ENCODE results near the gene PSTPIP1.

PSTPIP1 gene

GRCh38 chr15:77025941-77026411, 31.1 kb downstream of the PSTPIP1 start:
- no peaks in the 10 kb centered on the region for H3K36me3 ChIP-seq (ENCODE audit: insufficient read depth, insufficient read length, low read length)
- TF ChIP-seq YY1 (IDR thresholded peaks at IDR 0.05; ENCODE audit: insufficient read depth, insufficient read length): no peak
- TF ChIP-seq ZNF274 (IDR thresholded peaks at IDR 0.05; ENCODE audit: low read depth, low read length): no peak
- no peak for TF ChIP-seq SUZ12 (IDR thresholded peaks at IDR 0.05; ENCODE audit: extremely low read depth, insufficient read depth, insufficient read length)
- H3K4me3 ChIP-seq (ENCODE audit: insufficient read length, low read depth): no peak overlapping the region
- H3K27me3 ChIP-seq (ENCODE audit: insufficient read depth, insufficient read length): no peaks in the 10 kb centered on the region
- no peak for DNase-seq (ENCODE audit: low read depth, low spot score)
- H3K9me3 ChIP-seq (ENCODE audit: insufficient read depth, low read length): no peaks in the 10 kb centered on the region
- no peak overlapping the region for H3K9ac ChIP-seq (ENCODE audit: insufficient read length, low read depth)
- H3K4me1 ChIP-seq (ENCODE audit: insufficient read depth, insufficient read length): peaks cover 18% of the 10 kb centered on the region

DNA sequence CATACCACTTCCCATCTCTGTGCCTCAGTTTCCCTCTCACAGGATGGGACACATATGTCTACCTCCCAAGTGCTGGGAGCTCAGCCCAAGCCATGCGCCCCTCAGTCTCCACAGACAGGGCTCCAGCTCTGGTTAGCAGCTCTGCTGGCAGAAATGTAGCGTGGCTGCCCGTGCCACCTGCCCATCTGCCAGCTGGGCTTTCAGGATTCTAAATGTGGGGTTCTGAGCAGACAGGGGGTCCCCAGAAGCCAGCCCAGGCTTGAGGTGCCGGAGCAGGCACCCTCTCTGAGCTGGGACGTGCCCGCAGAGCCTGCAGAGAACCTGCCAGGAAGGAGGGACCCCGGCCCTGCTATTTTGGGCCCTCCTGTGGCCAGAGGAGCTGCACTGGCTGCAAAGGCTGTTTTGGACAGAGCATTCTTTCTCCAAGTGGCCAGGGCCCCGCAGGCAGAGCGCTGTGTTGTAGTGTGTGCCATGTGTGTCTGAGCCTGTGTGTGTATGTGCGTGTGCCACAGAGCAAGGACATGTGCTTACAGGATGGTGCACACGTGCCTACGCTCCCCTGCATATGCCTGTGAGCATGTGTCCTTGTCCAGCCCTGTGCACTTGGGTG, 31.7 kb downstream of the PSTPIP1 start:
- TF ChIP-seq YY1 (IDR thresholded peaks at IDR 0.05; ENCODE audit: insufficient read depth, insufficient read length): no peak
- TF ChIP-seq ZNF274 (IDR thresholded peaks at IDR 0.05; ENCODE audit: low read depth, low read length): no peak
- TF ChIP-seq SUZ12 (IDR thresholded peaks at IDR 0.05; ENCODE audit: extremely low read depth, insufficient read depth, insufficient read length): no peak
- DNase-seq (ENCODE audit: low read depth, low spot score): no peak
- Histone ChIP-seq H3K4me3 (ENCODE audit: insufficient read length, low read depth) (no peak overlapping the region), H3K9ac (ENCODE audit: insufficient read length, low read depth) (no peak overlapping the region), H3K27me3 (ENCODE audit: insufficient read depth, insufficient read length) (no peaks in the 10 kb centered on the region), H3K4me1 (ENCODE audit: insufficient read depth, insufficient read length) (peaks cover 25% of the 10 kb centered on the region), H3K36me3 (ENCODE audit: insufficient read depth, insufficient read length, low read length) (no peaks in the 10 kb centered on the region), H3K9me3 (ENCODE audit: insufficient read depth, low read length) (no peaks in the 10 kb centered on the region)

DNA sequence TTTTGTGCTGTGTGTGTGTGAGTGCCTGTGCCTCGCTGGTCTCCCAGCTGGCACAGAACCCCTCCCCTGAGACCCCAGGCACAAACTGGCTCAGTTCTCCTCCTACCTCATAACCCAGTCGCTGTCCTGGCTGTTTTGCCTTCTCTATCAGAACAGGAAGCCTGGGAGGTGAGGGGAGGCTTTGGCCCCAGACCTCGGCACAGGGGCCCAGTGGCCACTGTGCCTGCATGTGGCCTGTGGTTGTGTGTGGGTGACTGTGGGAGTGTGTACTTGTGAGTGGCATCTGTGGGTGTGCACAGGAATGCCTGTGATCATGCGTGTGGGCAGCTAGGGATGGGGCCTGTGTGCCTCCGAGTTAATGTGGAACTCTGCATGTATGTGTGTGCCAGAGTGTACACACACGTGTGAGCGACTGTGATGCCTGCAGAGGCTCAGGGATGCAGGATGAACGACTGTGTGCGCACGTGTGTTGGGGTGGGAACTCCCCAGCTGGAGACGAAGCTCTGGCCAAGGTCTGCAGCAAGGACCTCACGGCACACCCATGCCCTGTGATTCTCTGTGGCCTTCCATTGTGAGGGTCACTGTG, 32.3 kb downstream of the PSTPIP1 start:
- Histone ChIP-seq H3K9me3 (ENCODE audit: insufficient read depth, low read length) (no peaks in the 10 kb centered on the region), H3K4me3 (ENCODE audit: insufficient read length, low read depth) (no peak overlapping the region), H3K27me3 (ENCODE audit: insufficient read depth, insufficient read length) (no peaks in the 10 kb centered on the region), H3K36me3 (ENCODE audit: insufficient read depth, insufficient read length, low read length) (no peaks in the 10 kb centered on the region), H3K9ac (ENCODE audit: insufficient read length, low read depth) (no peak overlapping the region), H3K4me1 (ENCODE audit: insufficient read depth, insufficient read length) (peaks cover 27% of the 10 kb centered on the region)
- TF ChIP-seq YY1 (IDR thresholded peaks at IDR 0.05; ENCODE audit: insufficient read depth, insufficient read length) (no peak), SUZ12 (IDR thresholded peaks at IDR 0.05; ENCODE audit: extremely low read depth, insufficient read depth, insufficient read length) (no peak), ZNF274 (IDR thresholded peaks at IDR 0.05; ENCODE audit: low read depth, low read length) (no peak)
- DNase-seq (ENCODE audit: low read depth, low spot score): no peak

- Histone ChIP-seq H3K9ac (ENCODE audit: insufficient read length, low read depth) (no peak overlapping the region), H3K4me1 (ENCODE audit: insufficient read depth, insufficient read length) (peaks cover 30% of the 10 kb centered on the region), H3K4me3 (ENCODE audit: insufficient read length, low read depth) (no peak overlapping the region), H3K27me3 (ENCODE audit: insufficient read depth, insufficient read length) (no peaks in the 10 kb centered on the region), H3K36me3 (ENCODE audit: insufficient read depth, insufficient read length, low read length) (no peaks in the 10 kb centered on the region), H3K9me3 (ENCODE audit: insufficient read depth, low read length) (no peaks in the 10 kb centered on the region)
- TF ChIP-seq YY1 (IDR thresholded peaks at IDR 0.05; ENCODE audit: insufficient read depth, insufficient read length): no peak
- TF ChIP-seq SUZ12 (IDR thresholded peaks at IDR 0.05; ENCODE audit: extremely low read depth, insufficient read depth, insufficient read length): no peak
- TF ChIP-seq ZNF274 (IDR thresholded peaks at IDR 0.05; ENCODE audit: low read depth, low read length): no peak
- DNase-seq (ENCODE audit: low read depth, low spot score): no peak
These were observed 32.9 kb downstream of the PSTPIP1 start for GRCh38 chr15:77027697-77028450.

DNA sequence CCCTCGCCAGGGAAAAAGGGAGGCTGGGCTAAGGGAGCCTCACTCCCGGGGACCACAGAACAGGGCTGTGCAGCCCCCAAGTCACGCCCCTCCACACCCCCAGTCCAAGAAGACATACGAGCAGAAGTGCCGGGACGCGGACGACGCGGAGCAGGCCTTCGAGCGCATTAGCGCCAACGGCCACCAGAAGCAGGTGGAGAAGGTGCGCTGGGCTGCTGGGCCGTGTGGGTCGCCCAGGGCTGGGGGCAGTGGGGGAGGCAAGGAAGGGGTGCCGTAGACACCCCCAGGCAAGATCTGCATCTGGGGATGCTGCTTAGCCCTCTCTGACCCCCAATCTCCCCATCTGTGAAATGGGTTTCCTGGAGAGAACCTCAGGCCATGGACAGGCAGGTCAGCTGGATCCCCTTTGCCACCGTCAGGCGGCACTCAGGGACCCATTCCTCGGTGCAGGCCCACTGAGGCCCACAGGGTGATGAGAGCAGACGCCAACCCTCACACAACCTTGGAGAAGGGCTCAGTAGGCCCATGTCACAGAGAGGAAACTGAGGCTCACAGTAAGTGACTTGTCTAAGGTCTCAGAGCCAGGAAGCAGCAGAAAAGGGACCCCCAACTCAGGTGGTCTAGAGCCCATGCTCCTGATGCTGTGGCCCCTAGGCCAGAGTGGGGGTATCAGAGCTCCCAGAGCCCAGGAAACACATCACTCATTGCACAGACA, 33.7 kb downstream of the PSTPIP1 start:
- Histone ChIP-seq H3K4me3 (ENCODE audit: insufficient read length, low read depth) (no peak overlapping the region), H3K9me3 (ENCODE audit: insufficient read depth, low read length) (no peaks in the 10 kb centered on the region), H3K9ac (ENCODE audit: insufficient read length, low read depth) (no peak overlapping the region), H3K4me1 (ENCODE audit: insufficient read depth, insufficient read length) (peaks cover 34% of the 10 kb centered on the region), H3K27me3 (ENCODE audit: insufficient read depth, insufficient read length) (no peaks in the 10 kb centered on the region), H3K36me3 (ENCODE audit: insufficient read depth, insufficient read length, low read length) (no peaks in the 10 kb centered on the region)
- no peak for DNase-seq (ENCODE audit: low read depth, low spot score)
- TF ChIP-seq YY1 (IDR thresholded peaks at IDR 0.05; ENCODE audit: insufficient read depth, insufficient read length) (no peak), ZNF274 (IDR thresholded peaks at IDR 0.05; ENCODE audit: low read depth, low read length) (no peak), SUZ12 (IDR thresholded peaks at IDR 0.05; ENCODE audit: extremely low read depth, insufficient read depth, insufficient read length) (no peak)

DNA sequence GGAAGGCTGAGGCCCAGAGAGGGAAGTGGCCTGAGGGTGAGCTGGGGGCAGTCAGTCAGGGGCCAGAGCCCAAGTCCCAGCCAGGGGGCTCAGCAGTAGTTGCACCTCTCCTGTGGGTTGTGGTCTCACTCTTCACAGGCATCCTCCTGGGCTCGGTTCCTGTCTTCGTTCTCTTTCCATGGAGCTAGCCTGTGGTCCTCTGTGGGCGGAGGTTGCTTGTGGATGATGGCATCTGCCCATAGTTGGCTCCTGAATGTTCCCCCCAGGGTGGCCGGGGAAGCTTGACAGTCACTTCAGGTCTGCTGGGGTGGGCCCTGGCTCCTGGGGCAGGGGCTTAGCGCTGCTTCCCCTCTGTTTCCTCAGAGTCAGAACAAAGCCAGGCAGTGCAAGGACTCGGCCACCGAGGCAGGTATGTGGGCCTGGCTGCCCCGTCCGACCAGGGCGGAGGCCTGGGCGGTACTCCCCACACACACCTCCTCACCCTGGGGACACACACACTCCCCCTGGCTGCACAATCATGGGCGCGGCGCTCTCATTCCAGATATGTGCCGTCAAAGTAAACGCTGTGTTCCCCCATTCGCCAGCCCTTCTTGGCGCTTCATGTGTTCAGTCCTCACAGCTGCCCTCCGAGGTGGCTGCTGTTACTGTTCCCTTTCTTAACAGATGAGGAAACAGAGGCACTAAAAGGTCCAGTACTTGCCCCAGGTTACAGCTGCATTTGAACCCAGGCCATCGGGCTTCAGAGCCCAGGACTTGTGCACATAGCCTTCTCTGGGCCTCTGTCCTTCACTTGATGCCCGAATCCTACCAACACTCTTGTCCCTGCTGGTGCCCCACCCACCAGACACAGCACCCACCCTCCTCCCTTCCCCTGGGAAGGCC, 34.5 kb downstream of the PSTPIP1 start:
- DNase-seq (ENCODE audit: low read depth, low spot score): no peak
- H3K27me3 ChIP-seq (ENCODE audit: insufficient read depth, insufficient read length): no peaks in the 10 kb centered on the region
- H3K36me3 ChIP-seq (ENCODE audit: insufficient read depth, insufficient read length, low read length): no peaks in the 10 kb centered on the region
- no peak overlapping the region for H3K9ac ChIP-seq (ENCODE audit: insufficient read length, low read depth)
- peaks cover 41% of the 10 kb centered on the region for H3K4me1 ChIP-seq (ENCODE audit: insufficient read depth, insufficient read length)
- no peaks in the 10 kb centered on the region for H3K9me3 ChIP-seq (ENCODE audit: insufficient read depth, low read length)
- TF ChIP-seq YY1 (IDR thresholded peaks at IDR 0.05; ENCODE audit: insufficient read depth, insufficient read length) (no peak), ZNF274 (IDR thresholded peaks at IDR 0.05; ENCODE audit: low read depth, low read length) (no peak), SUZ12 (IDR thresholded peaks at IDR 0.05; ENCODE audit: extremely low read depth, insufficient read depth, insufficient read length) (no peak)
- no peak overlapping the region for H3K4me3 ChIP-seq (ENCODE audit: insufficient read length, low read depth)

Data from NT2/D1 (cell line).